Measurements from ENCODE around the gene STRN.
"Not testable (repeated sequence)": the region's sequence is repeated elsewhere in the genome, so short reads cannot be mapped to it uniquely, and the experiment has no call there.

STRN gene, protein sequence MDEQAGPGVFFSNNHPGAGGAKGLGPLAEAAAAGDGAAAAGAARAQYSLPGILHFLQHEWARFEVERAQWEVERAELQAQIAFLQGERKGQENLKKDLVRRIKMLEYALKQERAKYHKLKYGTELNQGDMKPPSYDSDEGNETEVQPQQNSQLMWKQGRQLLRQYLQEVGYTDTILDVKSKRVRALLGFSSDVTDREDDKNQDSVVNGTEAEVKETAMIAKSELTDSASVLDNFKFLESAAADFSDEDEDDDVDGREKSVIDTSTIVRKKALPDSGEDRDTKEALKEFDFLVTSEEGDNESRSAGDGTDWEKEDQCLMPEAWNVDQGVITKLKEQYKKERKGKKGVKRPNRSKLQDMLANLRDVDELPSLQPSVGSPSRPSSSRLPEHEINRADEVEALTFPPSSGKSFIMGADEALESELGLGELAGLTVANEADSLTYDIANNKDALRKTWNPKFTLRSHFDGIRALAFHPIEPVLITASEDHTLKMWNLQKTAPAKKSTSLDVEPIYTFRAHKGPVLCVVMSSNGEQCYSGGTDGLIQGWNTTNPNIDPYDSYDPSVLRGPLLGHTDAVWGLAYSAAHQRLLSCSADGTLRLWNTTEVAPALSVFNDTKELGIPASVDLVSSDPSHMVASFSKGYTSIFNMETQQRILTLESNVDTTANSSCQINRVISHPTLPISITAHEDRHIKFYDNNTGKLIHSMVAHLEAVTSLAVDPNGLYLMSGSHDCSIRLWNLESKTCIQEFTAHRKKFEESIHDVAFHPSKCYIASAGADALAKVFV

DNA sequence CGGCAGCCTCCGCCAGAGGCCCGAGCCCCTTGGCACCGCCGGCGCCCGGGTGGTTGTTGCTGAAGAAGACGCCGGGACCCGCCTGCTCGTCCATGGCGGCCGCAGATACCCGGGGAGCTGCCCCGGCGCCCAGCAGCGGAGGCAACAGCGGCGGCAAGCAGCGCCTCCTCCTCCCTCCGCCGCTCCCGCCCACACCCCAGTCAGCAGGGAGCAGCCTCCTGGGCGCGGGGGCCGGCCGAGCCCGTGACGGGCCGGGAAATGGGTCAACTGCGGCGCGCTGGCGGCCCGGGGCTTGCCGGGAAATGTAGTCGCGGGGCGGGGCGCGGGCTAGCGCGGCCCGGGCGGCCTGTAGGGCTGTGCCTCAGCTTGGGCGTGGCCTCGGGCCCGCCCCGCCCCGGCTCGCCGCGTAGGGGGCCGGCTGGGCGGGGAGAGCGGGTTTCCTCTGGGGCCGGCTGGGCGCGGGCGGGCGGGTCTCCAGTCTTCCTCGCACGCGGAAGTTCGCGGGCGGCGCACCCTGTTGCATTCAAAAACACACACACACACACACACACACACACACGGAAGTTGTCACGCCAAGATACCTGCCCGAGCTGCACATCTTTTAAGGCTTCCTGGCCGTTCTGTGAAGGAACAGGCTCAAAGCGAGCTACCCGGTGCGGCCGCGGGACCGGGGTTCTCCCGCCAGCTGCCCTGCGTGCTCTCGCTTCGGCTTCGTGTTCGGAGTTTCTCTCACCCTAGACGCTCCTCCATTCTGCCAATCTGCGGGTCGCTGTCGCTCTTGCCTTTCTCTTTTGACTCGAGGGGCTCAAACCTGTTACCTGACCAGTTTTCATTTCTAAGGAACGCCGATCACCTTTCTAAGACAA, at the start of gene STRN:
TSS of gene STRN (minus strand) at position 167 of the 866 bp plus-strand sequence. CDS start at position 94, 73 bp downstream.
- peak; percentile 93 to 99 for DNase-seq (ENCODE audit: low read depth in 2 of 2)

DNA sequence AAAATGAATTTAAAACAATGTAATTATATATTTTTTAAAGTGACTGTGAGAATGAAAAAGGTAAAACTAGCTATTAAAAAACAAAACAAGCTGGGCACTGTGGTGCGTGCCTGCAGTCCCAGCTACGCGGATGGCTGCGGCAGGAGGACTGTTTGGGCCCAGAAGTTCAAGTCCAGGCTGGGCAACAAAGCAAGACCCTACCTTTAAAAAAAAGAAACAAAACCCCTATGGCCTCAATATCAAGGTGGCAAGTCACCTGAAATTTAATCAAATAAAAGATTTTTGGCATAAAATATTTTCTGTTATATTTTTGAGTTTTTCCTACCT, 46.9 kb upstream of the STRN start:
- DNase-seq (ENCODE audit: low read depth in 2 of 2) = no peak

DNA sequence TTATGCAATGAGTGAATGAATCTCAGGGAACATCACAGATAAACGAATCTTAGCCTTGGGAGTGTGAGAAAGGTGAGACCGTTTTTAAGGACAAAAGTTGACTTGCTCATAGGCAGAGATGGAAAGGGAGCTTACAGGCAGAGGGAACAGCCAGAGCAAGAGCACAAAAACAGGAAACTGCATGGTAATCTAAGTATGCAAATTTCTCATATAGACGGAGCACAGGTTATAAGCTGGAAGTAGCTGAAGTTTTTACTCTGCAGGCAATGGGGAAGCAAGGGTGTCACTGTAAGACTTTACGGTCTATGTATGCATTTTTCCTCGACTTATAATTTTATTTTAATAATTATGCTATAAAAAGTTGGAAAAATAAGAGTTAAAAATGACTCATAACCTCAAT, 44.8 kb upstream of the STRN start:
- DNase-seq (ENCODE audit: low read depth in 2 of 2) = no peak

DNA sequence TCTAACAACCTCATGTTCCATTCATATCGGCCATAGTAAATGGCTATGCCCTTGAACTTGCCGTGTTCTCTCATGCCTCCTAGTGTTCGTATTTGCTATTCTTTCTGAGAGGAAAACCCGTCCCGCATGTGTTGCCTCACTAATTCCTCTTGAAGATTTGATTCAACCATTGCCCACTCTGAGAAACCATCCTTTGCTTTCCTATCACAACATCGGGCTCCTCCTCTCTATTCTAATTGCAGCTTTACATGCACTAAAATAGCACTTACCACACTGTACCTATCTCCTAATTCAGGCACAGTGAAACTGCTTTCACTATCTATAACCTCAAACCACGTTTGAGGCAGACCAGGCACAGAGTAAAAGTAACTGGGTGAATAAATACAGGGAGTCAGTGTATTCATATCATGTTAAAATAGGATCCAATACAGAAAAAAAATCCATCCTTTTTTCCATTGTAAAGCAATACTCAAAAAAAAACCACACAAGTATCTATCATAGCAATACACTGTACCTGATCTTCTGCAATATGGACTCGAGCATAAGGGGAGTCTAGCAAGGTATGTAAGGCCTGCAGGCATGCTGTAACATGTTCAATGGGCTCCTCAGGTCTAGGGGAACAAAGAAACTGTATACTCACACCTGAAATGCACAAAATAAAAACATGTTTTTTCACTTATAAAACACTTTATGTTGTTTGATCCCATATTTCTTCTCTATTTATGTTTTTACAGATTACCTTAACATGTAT, 39.0 kb upstream of the STRN start:
- DNase-seq (ENCODE audit: low read depth in 2 of 2) = no peak

DNA sequence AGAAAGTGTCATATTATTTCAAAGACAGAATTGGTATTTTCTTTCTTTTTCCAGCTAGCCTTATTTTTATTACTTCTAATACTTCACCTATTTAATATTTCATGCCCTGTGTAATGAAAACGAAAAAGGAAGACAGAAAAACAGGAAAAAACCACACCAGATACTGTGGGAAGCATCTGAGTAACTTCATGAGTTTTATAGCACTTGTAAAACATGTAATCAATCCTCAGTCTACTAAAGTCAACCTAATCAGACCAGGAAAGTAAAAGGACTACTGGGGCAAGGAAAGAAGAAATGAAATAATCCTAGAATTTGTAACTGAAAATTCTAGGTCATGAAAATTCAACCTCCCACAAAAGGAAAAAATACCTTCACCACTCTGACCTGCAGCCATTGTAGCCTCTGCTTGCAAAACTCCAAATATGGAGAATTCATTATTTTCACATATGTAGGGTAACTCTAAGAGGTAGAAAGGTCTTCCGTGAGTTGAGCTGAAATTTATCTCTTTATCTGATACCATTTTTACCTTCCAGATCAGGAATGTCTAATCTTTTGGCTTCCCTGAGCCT, 34.7 kb upstream of the STRN start:
- no peak for DNase-seq (ENCODE audit: low read depth in 2 of 2)

DNA sequence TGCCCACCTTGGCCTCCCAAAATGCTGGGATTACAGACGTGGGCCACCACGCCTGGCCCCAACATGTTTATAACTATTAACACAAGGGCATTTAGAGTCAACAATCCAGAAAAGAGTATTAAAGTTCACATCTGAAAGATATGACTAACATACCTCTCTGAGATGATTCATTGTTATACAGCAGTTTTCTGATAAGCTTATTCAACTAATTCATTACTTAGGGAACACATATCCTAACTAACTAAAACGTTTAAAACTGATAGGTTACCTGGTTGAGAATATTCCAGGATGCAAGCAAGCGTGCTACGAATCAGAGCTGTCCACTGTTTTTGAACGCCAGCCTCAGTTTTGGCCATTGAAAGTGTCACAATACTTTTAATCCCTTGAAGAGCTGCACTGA, 34.0 kb upstream of the STRN start:
- no peak for DNase-seq (ENCODE audit: low read depth in 2 of 2)

DNA sequence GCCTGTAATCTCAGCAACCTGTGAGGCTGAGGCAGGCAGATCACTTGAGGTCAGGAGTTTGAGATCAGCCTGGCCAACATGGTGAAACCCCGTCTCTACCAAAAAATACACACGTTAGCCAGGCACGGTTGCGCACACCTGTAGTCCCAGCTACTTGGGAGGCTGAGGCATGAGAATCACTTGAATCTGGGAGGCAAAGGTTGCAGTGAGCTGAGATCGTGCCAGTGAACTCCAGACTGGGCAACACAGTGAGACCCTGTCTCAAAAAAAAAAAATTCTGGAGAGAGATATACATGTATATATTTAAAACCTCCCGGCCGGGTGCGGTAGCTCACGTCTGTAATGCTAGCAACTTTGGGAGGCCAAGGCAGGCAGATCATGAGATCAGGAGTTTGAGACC, 33.1 kb upstream of the STRN start:
- not testable (repeated sequence) for DNase-seq (ENCODE audit: low read depth in 2 of 2)

DNA sequence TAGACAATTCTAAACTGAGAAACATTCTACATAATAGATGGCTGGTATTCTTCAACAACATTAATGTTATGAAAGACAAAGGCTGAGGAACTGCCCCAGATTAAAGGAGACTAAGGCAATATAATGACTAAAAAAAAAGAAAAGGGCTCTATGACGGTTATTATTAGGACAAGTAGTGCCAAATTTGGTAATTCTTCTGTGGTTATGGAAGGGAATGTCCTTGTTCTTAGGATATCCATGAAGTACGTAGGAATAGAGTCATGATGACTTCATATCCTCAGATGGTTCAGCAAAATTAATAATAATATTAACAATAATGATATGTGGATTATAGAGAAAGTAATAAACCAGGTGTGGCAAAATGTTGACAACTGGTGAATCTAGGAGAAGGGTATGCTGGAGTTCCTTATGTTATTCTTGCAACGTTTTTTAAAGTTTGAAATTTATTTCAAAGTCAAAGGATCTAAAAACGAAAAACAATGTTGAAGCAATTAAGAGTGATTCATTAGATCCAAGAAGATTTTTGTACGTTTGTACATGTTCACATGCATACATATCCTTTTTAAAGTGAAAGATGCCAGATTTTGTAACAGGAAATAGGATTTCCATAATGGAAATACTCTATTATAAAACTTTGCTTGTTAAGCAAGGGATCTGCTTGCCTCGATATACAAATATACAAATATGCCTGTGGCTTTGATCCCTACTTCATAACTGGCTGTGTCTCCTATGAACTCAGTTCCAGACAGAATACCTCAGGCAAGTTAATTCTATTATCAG, 27.7 kb upstream of the STRN start:
- DNase-seq (ENCODE audit: low read depth in 2 of 2) = no peak

DNA sequence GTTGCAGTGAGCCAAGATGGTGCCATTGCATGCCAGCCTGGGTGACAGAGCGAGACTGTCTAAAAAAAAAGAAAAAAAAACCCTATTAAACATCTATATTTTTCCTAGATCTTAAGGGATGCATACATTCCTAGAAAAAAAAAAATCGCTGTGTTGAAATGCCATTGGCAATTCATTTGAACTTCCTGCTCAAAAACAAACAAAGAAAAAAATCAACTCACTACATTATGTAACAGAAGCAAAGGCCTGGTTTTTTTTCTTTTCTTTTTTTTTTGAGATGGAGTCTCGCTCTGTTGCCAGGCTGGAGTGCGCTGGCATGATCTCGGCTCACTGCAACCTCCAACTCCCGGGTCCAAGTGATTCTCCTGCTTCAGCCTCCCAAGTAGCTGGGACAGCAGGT, 21.7 kb upstream of the STRN start:
- no peak for DNase-seq (ENCODE audit: low read depth in 2 of 2)

DNA sequence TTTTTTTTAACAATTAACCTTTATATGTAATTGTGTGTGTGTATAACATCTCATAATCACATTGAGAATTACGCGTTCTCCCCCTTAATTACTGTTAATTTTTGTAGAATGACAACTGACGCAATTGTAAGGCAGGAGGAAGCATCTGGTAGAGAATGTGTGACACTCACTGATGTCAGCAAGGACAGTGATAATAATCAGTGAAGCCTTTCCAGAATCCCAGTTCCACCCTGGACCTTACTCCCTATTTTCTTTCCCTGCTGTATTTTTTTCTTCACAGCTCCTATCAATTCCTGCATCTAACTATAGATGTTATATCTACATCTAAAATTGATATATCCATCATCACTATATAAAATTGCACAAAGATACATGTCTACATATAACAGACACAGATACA, 16.1 kb upstream of the STRN start:
- no peak for DNase-seq (ENCODE audit: low read depth in 2 of 2)

DNA sequence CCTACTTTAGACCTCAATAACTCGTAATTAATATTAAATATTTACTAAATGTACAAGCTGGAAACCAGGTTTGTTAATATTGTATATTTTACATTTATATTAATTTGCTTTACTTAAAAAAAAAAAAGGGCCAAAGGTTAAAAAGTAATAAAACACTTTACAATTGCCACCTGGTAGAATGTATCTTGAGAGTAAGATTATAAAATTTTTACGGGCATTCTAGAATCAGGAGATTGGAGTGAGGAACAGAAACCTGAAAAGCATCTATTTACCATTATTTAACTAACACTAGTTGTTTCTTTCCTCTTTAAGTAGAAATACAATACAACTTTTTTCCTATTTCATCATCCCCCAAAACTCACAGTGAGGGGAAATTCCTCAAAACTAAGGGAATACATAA, 15.6 kb upstream of the STRN start:
- DNase-seq (ENCODE audit: low read depth in 2 of 2) = no peak

DNA sequence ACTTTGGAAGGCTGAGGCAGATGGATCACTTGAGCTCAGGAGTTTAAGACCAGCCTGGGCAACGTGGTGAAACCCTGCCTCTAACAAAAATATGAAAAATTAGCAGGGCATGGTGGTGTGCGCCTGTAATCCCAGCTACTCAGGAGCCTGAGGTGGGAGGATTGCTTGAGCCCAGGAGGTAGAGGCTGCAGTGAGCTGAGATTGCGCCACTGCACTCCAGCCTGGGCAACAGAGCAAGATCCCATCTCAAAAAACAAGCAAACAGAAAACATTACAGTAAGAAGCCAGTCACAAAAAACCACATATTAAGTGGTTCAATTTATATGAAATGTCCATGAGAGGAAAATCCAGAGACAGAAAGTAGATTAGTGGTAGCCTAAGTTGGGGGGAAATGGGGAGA, 12.7 kb upstream of the STRN start:
- not testable (repeated sequence) for DNase-seq (ENCODE audit: low read depth in 2 of 2)

DNA sequence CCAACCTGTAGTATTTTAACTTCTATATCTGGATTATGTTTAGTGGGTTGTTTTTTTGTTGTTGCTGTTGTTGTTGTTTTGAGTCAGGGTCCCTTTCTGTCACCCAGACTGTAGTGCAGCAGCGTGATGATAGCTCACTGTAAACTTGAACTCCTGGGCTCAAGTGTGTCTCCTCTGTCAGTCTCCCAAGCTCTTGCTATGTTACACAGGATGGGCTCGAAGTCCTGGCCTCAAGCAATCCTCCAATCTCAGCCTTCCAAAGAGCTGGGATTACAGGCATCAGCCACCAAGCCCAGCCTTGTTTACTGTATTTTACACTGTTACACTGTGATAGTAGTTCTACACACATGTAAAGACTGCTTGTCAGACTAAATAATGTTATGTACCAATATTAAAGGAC, 9.7 kb upstream of the STRN start:
- no peak for DNase-seq (ENCODE audit: low read depth in 2 of 2)

DNA sequence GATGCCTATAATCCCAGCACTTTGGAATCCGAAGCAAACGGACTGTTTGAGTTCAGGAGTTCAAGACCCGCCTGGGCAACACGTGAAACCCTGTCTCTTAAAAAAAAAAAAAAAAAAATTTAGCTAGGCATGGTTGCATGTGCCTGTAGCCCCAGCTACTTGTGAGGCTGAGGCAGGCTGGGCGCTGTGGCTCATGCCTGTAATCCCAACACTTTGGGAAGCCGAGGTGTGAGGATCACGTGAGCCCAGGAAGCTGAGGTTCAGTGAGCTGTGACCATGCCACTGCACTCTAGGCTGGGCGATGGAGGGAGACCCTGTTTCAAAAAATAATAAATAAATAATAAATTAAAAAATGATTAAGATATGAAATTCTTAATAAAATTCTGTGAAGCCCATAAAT, 9.0 kb upstream of the STRN start:
- no peak for DNase-seq (ENCODE audit: low read depth in 2 of 2)

DNA sequence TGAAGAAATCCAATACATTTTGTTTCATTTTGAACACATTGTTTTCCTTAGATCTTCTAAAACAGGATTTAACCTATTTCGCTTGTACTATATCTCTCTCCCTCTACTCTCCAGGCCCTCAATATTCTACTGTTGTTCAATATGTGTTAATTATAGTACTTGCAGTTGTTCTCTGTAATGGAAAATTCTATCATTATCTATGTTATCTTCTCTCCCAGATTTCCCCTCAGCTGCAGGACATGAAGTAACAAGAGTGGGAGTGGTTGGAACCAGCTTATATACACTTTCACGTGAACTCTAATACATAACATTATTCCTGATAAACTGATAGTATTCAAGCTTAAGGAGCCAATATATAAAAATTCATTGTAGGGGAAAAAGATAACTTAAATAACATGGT, 7.0 kb upstream of the STRN start:
- DNase-seq (ENCODE audit: low read depth in 2 of 2) = no peak

DNA sequence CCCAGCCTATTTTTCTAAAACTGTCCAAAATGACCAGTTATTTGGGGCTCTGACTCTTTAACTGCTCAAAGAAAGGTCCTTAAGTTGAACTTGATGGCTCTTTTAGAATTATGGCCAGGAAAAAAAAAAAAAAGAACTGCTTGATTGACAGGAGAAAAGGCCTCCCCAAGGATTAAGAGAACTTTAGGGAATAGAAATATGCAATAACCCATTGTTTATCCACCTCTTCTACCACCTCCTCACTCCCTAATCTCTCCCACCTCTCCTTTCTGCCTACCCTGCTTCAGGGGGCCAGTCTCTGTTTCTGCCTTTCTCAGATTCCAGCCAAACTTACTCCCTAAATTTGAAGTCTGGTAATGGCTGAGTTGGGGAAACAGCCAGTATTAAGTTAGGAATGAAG, 5.7 kb upstream of the STRN start:
- DNase-seq (ENCODE audit: low read depth in 2 of 2) = no peak

DNA sequence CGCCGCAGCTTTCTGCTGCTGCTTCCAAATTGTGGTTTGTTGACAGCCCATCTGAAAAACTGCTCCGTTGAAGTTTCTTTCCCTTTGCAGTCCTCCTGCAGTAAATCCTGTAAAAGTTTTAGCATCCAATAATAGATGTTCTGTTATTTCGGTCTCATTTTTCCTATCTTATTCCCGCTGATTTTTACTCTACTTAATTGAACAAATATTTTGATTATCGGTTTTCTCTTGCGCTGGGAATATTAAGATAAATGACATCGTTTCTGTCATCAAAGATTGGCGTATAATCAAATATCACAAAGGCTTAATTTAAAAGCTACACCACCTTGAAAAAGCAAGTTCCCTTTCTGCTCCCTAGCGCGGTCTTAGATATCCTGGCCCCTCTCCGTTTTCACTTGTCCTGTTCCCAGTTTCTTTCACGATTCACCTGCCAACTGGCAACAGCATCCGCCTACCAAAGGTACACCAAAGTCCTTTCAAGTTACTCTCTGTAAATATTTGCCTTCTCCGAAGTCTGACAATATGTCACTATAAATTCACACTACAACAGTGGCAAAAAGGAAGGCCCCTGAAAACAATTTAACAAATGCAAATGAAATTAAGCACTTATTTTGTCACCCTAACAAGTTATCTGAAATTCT, 1.0 kb upstream of the STRN start:
- no peak for DNase-seq (ENCODE audit: low read depth in 2 of 2)

DNA sequence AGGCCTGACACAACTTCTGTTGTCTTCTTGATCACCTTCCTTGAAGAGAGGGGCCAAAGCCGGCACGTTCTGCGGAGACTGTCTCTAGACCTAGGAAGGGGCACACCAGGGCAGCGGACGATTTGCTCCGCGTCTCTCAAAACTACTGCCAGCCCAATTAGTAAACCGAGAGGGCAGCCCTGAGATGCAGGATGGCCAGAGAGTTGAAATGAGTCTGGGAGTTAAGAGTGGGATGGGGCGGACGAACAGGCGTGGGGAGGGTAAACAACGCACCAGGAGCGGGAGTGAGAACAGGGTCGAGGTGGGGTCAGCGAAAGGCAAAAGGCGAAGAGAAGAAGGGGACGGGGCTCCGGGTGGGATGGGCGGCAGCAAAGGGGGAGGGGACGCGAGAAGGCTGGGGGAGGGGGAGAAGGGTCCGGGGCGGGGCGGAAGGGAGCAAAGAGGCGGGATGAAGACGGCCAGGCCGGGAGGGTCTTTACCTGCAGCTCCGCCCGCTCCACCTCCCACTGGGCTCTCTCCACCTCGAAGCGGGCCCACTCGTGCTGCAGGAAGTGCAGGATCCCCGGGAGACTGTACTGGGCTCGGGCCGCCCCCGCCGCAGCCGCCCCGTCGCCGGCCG, 476 bp downstream of the STRN start:
- DNase-seq (ENCODE audit: low read depth in 2 of 2) = peak; percentile 19 to 23

DNA sequence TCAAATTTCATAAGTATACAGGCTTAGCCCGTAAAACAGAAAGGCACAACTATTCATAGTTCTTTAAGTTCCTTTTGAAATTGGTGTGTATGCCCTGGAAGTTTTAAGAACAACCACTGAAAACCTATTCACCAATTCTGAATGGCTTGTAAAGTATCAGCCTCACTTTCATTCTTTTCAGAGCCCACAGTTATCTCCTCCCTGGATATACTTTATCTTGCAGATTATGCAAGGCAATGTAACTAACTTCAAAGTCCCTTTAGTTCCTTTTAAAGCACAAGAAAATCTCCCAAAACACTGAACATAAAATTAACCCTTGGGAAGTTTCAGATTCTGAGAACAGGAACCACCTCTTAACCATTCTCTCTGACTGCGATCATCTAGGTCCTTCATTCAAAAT, 1.1 kb downstream of the STRN start:
- DNase-seq (ENCODE audit: low read depth in 2 of 2) = no peak
